IMR-90 (cell line): ENCODE results near the gene MYBPC3. TPM values are rescaled to one million over a fixed set of nuclear protein-coding genes. Genes with fewer than 3 reads are reported as not detected.
A peak's percentile ranks its signal among the peaks of the same experiment; 100 is the strongest.

ENCODE experiments used
- ATAC-seq: fragments of 200-7000 bp; cut with Tn5 transposase; 2 replicates; pipeline ENCODE4 v1.9.1; 2020; ENCODE audit warnings: low read depth, mild to moderate bottlenecking, moderate library complexity
- BruUV-seq: library from RNA; stranded (reverse); fragments of 400-500 nt; replicated peaks from 2 replicates; lab custom pipeline; 2021; lab: Mats Ljungman, UMichigan
- CTCF ChIA-PET: fragments of 300-600 bp; formaldehyde crosslinking; extraction: SDS; loops from one replicate; lab custom pipeline; 2021; ENCODE audit warnings: antibody characterized with exemption; lab: Yijun Ruan, JAX
- POLR2A ChIA-PET: fragments of 300-600 bp; sonication (Branson Sonifier 250); formaldehyde crosslinking; loops from one replicate; lab custom pipeline; 2022; ENCODE audit warnings: antibody characterized with exemption; ENCODE audit not compliant: unreplicated experiment; lab: Charles Lee
- DNase-seq: peaks from one replicate; pipeline ENCODE4 v3.0.0; 2013
- H2AFZ ChIP-seq: replicated peaks from 2 replicates; pipeline ENCODE3; 2013; ENCODE audit warnings: low read length, mild to moderate bottlenecking; ENCODE audit not compliant: poor library complexity
- H2AK5ac ChIP-seq: 2 replicates; pipeline ENCODE4 v1.6.1; 2013; ENCODE audit warnings: low read depth, low read length, inconsistent platforms
- H2AK9ac ChIP-seq: replicated peaks from 2 replicates; pipeline ENCODE3; 2013; ENCODE audit warnings: mild to moderate bottlenecking, low read depth, low read length, moderate library complexity; ENCODE audit not compliant: poor library complexity
- H2BK120ac ChIP-seq: 2 replicates; pipeline ENCODE4 v1.6.1; 2013; ENCODE audit warnings: low read depth, low read length, inconsistent platforms
- H2BK15ac ChIP-seq: 3 replicates; pipeline ENCODE4 v1.6.1; 2013; ENCODE audit warnings: low read depth, low read length, inconsistent platforms
- H2BK20ac ChIP-seq: 2 replicates; pipeline ENCODE4 v1.6.1; 2013; ENCODE audit warnings: low read depth, mild to moderate bottlenecking, inconsistent platforms, low read length, moderate library complexity
- H2BK5ac ChIP-seq: 2 replicates; pipeline ENCODE4 v1.6.1; 2013; ENCODE audit warnings: mild to moderate bottlenecking, low read depth, low read length, inconsistent platforms; ENCODE audit not compliant: poor library complexity, severe bottlenecking
- H3K14ac ChIP-seq: replicated peaks from 2 replicates; pipeline ENCODE4 v1.6.1; 2013; ENCODE audit warnings: low read depth, low read length, inconsistent platforms
- H3K18ac ChIP-seq: 2 replicates; pipeline ENCODE4 v1.6.1; 2013; ENCODE audit warnings: low read depth, low read length, control low read depth
- H3K23ac ChIP-seq: 2 replicates; pipeline ENCODE4 v1.6.1; 2013; ENCODE audit warnings: low read depth, low read length, inconsistent platforms
- H3K27ac ChIP-seq: 2 replicates; pipeline ENCODE4 v1.5.1; 2013; ENCODE audit warnings: mild to moderate bottlenecking, control low read depth, low read length; ENCODE audit not compliant: insufficient read depth
- H3K27me3 ChIP-seq: 2 replicates; pipeline ENCODE4 v1.6.1; 2013; ENCODE audit warnings: low read length; ENCODE audit not compliant: control insufficient read depth, insufficient read depth
- H3K36me3 ChIP-seq: 2 replicates; pipeline ENCODE4 v1.6.1; 2013; ENCODE audit warnings: low read length, mixed read lengths; ENCODE audit not compliant: control insufficient read depth, insufficient read depth
- H3K4ac ChIP-seq: 2 replicates; pipeline ENCODE4 v1.6.1; 2013; ENCODE audit warnings: low read depth, low read length, inconsistent platforms
- H3K4me1 ChIP-seq: 2 replicates; pipeline ENCODE4 v1.6.1; 2013; ENCODE audit warnings: low read length, mixed read lengths; ENCODE audit not compliant: control insufficient read depth, insufficient read depth
- H3K4me2 ChIP-seq: 2 replicates; pipeline ENCODE4 v1.6.1; 2013; ENCODE audit warnings: low read depth, mild to moderate bottlenecking, control low read depth, low read length, moderate library complexity
- H3K4me3 ChIP-seq: 2 replicates; pipeline ENCODE4 v1.5.1; 2013; ENCODE audit warnings: low read depth, mild to moderate bottlenecking, control low read depth, low read length, moderate library complexity; ENCODE audit not compliant: insufficient read depth
- H3K56ac ChIP-seq: 2 replicates; pipeline ENCODE4 v1.6.1; 2013; ENCODE audit warnings: low read length, inconsistent platforms; ENCODE audit not compliant: insufficient read depth; ENCODE audit errors: extremely low read depth
- H3K79me1 ChIP-seq, 2 experiments: 2 replicates each; pipeline ENCODE4 v1.6.1; 2013; ENCODE audit warnings: low read length in 2 of 2, inconsistent platforms in 1 of 2, low read depth in 1 of 2
- H3K9ac ChIP-seq: 2 replicates; pipeline ENCODE4 v1.6.1; 2013; ENCODE audit warnings: low read depth, low read length, control low read depth
- H3K9me1 ChIP-seq: 2 replicates; pipeline ENCODE4 v1.6.1; 2013; ENCODE audit warnings: low read length, inconsistent platforms; ENCODE audit not compliant: insufficient read depth
- H3K9me3 ChIP-seq: 2 replicates; pipeline ENCODE4 v1.6.1; 2013; ENCODE audit warnings: low read length; ENCODE audit not compliant: control insufficient read depth, insufficient read depth
- H4K20me1 ChIP-seq: 2 replicates; pipeline ENCODE4 v1.6.1; 2013; ENCODE audit warnings: low read length, inconsistent platforms; ENCODE audit not compliant: insufficient read depth
- H4K5ac ChIP-seq: 2 replicates; pipeline ENCODE4 v1.6.1; 2013; ENCODE audit warnings: mild to moderate bottlenecking, low read depth, low read length, control low read depth
- H4K8ac ChIP-seq, 2 experiments: 2 replicates each; pipeline ENCODE4 v1.6.1; 2013; ENCODE audit warnings: low read depth in 2 of 2, low read length in 2 of 2, control low read depth in 1 of 2, inconsistent platforms in 1 of 2
- H4K91ac ChIP-seq: 2 replicates; pipeline ENCODE4 v1.6.1; 2013; ENCODE audit warnings: low read depth, low read length, inconsistent platforms; ENCODE audit not compliant: insufficient read depth
- BHLHE40 ChIP-seq: fragments of 150-350 bp; IDR thresholded peaks from 2 replicates; pipeline ENCODE4 v1.6.1; 2016; ENCODE audit warnings: mild to moderate bottlenecking, low read depth, low read length
- CEBPB ChIP-seq: IDR thresholded peaks from 2 replicates; pipeline ENCODE4 v1.6.1; 2012; ENCODE audit warnings: low read depth, low read length, improper control_type of control experiment
- CHD1 ChIP-seq: IDR thresholded peaks from 2 replicates; pipeline ENCODE4 v1.6.1; 2012; ENCODE audit warnings: low read depth, low read length, improper control_type of control experiment
- CTCF ChIP-seq: conservative IDR thresholded peaks from 2 replicates; pipeline ENCODE4 v1.5.1; 2012; ENCODE audit warnings: mild to moderate bottlenecking, low read depth, low read length, improper control_type of control experiment
- ELK1 ChIP-seq: fragments of 150-350 bp; IDR thresholded peaks from 2 replicates; pipeline ENCODE4 v1.6.1; 2016; ENCODE audit warnings: low read depth, mild to moderate bottlenecking, low read length, moderate library complexity, borderline replicate concordance
- FOS ChIP-seq: fragments of 150-350 bp; IDR thresholded peaks from 2 replicates; pipeline ENCODE4 v1.6.1; 2016; ENCODE audit warnings: low read depth, low read length
- MAFK ChIP-seq: IDR thresholded peaks from 2 replicates; pipeline ENCODE4 v1.6.1; 2012; ENCODE audit warnings: low read depth, low read length, improper control_type of control experiment
- MAZ ChIP-seq: IDR thresholded peaks from 2 replicates; pipeline ENCODE4 v1.6.1; 2012; ENCODE audit warnings: low read depth, mild to moderate bottlenecking, low read length, improper control_type of control experiment, moderate library complexity, borderline replicate concordance
- MXI1 ChIP-seq: IDR thresholded peaks from 2 replicates; pipeline ENCODE4 v1.6.1; 2012; ENCODE audit warnings: low read depth, mild to moderate bottlenecking, low read length, moderate library complexity, borderline replicate concordance
- NFE2L2 ChIP-seq: fragments of 150-350 bp; IDR thresholded peaks from 2 replicates; pipeline ENCODE4 v1.6.1; 2016; ENCODE audit warnings: low read depth, mild to moderate bottlenecking, low read length
- RAD21 ChIP-seq: IDR thresholded peaks from 2 replicates; pipeline ENCODE4 v1.6.1; 2012; ENCODE audit warnings: low read length, improper control_type of control experiment
- RCOR1 ChIP-seq: IDR thresholded peaks from 2 replicates; pipeline ENCODE4 v1.6.1; 2012; ENCODE audit warnings: mild to moderate bottlenecking, low read length, improper control_type of control experiment; ENCODE audit not compliant: insufficient replicate concordance
- RFX5 ChIP-seq: IDR thresholded peaks from 2 replicates; pipeline ENCODE4 v1.8.0; 2012; ENCODE audit warnings: low read depth, mild to moderate bottlenecking, low read length, moderate library complexity
- SMC3 ChIP-seq: fragments of 150-350 bp; IDR thresholded peaks from 2 replicates; pipeline ENCODE4 v1.6.1; 2016; ENCODE audit warnings: low read depth, mild to moderate bottlenecking, antibody characterized with exemption, low read length, moderate library complexity
- USF2 ChIP-seq: fragments of 150-350 bp; IDR thresholded peaks from 2 replicates; pipeline ENCODE4 v1.6.1; 2017; ENCODE audit warnings: mild to moderate bottlenecking, antibody characterized with exemption, low read length, low read depth
- WGBS, 2 experiments: methylation state at CpG; one replicate each; pipeline versions ENCODE4 v1.1.5 to v1.1.7; 2013; ENCODE audit warnings: missing lambda C conversion rate in 2 of 2; ENCODE audit not compliant: insufficient read length in 1 of 2; ENCODE audit errors: extremely low coverage in 2 of 2; 5-methylcytosine and 5-hydroxymethylcytosine counted together
- dilution Hi-C: fragments of 300-500 bp; cut with HindIII; formaldehyde crosslinking; loops from one replicate; pipeline ENCODE4 v1.14.3; 2018; ENCODE audit warnings: low sequenced_read_pairs; ENCODE audit not compliant: unreplicated experiment
- in situ Hi-C: fragments of 300-500 bp; cut with MboI; formaldehyde crosslinking; loops from 3 replicates; pipeline ENCODE4 v1.14.3; 2019; ENCODE audit warnings: low sequenced_read_pairs, inconsistent platforms, mixed read lengths
- intact Hi-C: fragments of 100-400 bp; cut with micrococcal nuclease; formaldehyde crosslinking; loops from 2 replicates; pipeline ENCODE4 v1.10.0; 2022
- polyA plus RNA-seq, 3 experiments: library from polyadenylated mRNA; depleted of rRNA; stranded (reverse); fragments of >200 nt; gene quantifications; 2 replicates each; pipeline ENCODE4 v1.2.3, GENCODE V29; 2012; ENCODE audit warnings: low replicate concordance in 1 of 3
- total RNA-seq: library from RNA; depleted of rRNA; stranded (reverse); fragments of >200 nt; gene quantifications from 2 replicates; pipeline ENCODE4 v1.2.3, GENCODE V29; 2012

The MYBPC3 gene
- total and polyA plus RNA-seq, 2 of the 4 experiments (the other 2 are of a cell fraction): not detected

- Histone ChIP-seq H2BK5ac (no peak overlapping the region), H4K8ac (no peak overlapping the region), H3K36me3 (no peaks in the 10 kb centered on the region), H3K56ac (no peak overlapping the region), H3K23ac (no peak overlapping the region), H3K79me1 (peaks cover 0 to 2% of the 10 kb centered on the region in 2 experiments; a peak in 1 of 4 replicates), H2BK15ac (no peak overlapping the region), H2BK20ac (no peak overlapping the region), H2AK9ac (no peak overlapping the region), H3K18ac (no peak overlapping the region), H3K4me1 (no peaks in the 10 kb centered on the region), H3K27me3 (no peaks in the 10 kb centered on the region; the same call in none of the 2 replicates), H3K9me1 (peaks cover 20% of the 10 kb centered on the region), H3K4ac (no peak overlapping the region), H3K4me2 (no peak overlapping the region), H3K27ac (no peak overlapping the region), H2BK120ac (no peak overlapping the region), H3K9me3 (no peaks in the 10 kb centered on the region), H4K20me1 (no peaks in the 10 kb centered on the region), H3K4me3 (no peak overlapping the region), H4K91ac (no peak overlapping the region), H4K5ac (no peak overlapping the region), H3K9ac (no peak overlapping the region), H3K14ac (no peak overlapping the region), H2AK5ac (peak overlapping the region; percentile 12; the same call in 1 of the 2 replicates), H2AFZ (no peak overlapping the region)
- WGBS, 2 experiments: 92% methylated on average over 4 of the region's 6 CpGs; no CpG with 5 or more reads in 1 of the 2 experiments
- DNase-seq (no peak), ATAC-seq (no peak)
- CTCF ChIA-PET: no interaction called here
- dilution Hi-C loops (no loop called here), in situ Hi-C loops (loop anchor here (25.0 kb wide), 1 partner anchor 471 kb away; no protein-coding TSS in a partner anchor), intact Hi-C loops (no loop called here)
- TF ChIP-seq RAD21 (no peak), CHD1 (no peak), BHLHE40 (no peak), NFE2L2 (no peak), SMC3 (no peak), CEBPB (no peak), USF2 (no peak), MAZ (no peak), CTCF (no peak), ELK1 (no peak), MAFK (no peak), MXI1 (no peak), RCOR1 (no peak), FOS (no peak), RFX5 (no peak)
- POLR2A ChIA-PET: no interaction called here
- BruUV-seq: no TSS peak
These were observed 5.7 kb upstream of the MYBPC3 start for GRCh38 chr11:47357985-47358730.
